Psoas muscle (tissue), 8 donors: ENCODE results near the gene TRIM72. TPM values are rescaled to one million over a fixed set of nuclear protein-coding genes. Genes with fewer than 3 reads are reported as not detected.

Experiments used
- ATAC-seq, 4 donors: fragments of 200-7000 bp; cut with Tn5 transposase; one replicate each; pipeline ENCODE4 v1.9.1; 2020; ENCODE audit warnings: moderate library complexity in 3 of 4, mild to moderate bottlenecking in 2 of 4
- DNase-seq, 2 donors: peaks; one replicate each; pipeline ENCODE4 v3.0.0-alpha.2; 2020
- H3K27ac ChIP-seq: fragments of 200-600 bp; one replicate; pipeline ENCODE4 v1.8.0; 2022
- H3K27me3 ChIP-seq, 3 donors: fragments of 200-600 bp in 1 of 3; one replicate each; pipeline versions ENCODE4 v1.6.1 to v1.8.0; 2013 to 2022; ENCODE audit warnings: low read length in 2 of 3, mild to moderate bottlenecking in 2 of 3, moderate library complexity in 1 of 3; ENCODE audit not compliant: insufficient read depth in 3 of 3
- H3K36me3 ChIP-seq, 2 donors: fragments of 200-600 bp in 1 of 2; one replicate each; pipeline versions ENCODE4 v1.6.1 to v1.8.0; 2013 to 2022; ENCODE audit warnings: low read depth in 1 of 2, mild to moderate bottlenecking in 1 of 2, moderate library complexity in 1 of 2; ENCODE audit not compliant: insufficient read depth in 1 of 2
- H3K4me1 ChIP-seq: fragments of 200-600 bp; one replicate; pipeline ENCODE4 v1.8.0; 2022
- H3K4me3 ChIP-seq: fragments of 200-600 bp; one replicate; pipeline ENCODE4 v1.8.0; 2022; ENCODE audit warnings: mild to moderate bottlenecking
- H3K9me3 ChIP-seq: fragments of 200-600 bp; one replicate; pipeline ENCODE4 v1.8.0; 2022
- CTCF ChIP-seq: fragments of 200-600 bp; IDR thresholded peaks from one replicate; pipeline ENCODE4 v1.8.0; 2022; ENCODE audit warnings: antibody characterized with exemption
- WGBS, 3 donors: extraction: QIAGEN DNeasy Blood & Tissue Kit; methylation state at CpG; one replicate each; pipeline versions ENCODE4 v1.1.6 to v1.1.7; 2013; 5-methylcytosine and 5-hydroxymethylcytosine counted together
- intact Hi-C, 2 donors: fragments of 100-400 bp; cut with DNase I; formaldehyde crosslinking; loops; one replicate each; pipeline versions ENCODE4 v1.11.0 to v1.14.2; 2022
- polyA plus RNA-seq, 3 donors: library from polyadenylated mRNA; stranded (reverse); fragments of 200-250 nt; gene quantifications; one replicate each; pipeline ENCODE4 v1.2.3, GENCODE V29; 2013
- total RNA-seq, 4 donors: library from RNA; stranded (reverse); fragmentation: NEBNext Ultra II Directional in 2 of 4; extraction: Animal tissue kit (Norgen Biotek cat#: 25700) in 2 of 4; gene quantifications; one replicate each; pipeline versions ENCODE4 v1.2.1 to v1.2.4, GENCODE V29; 2021 to 2023
- donor health status: healthy with polysubstance abuse.
- donor health status: DM: no; HTN: no; CAD: no; lungs with moderate emphysema.
- donor health status: Bipolar disorder and iron deficiency.
- donor health status: healthy.
- donor health status: DM: yes; HTN: yes; CAD: no.
- donor health status: DM: no; HTN: no; CAD: no.
- donor health status: DM: no; HTN: no; CAD: no.
- donor health status: DM: yes; HTN: yes; CAD: no.

Gene TRIM72
- total and polyA plus RNA-seq, 7 donors = 62.9 to 236 (median 155) TPM

DNA sequence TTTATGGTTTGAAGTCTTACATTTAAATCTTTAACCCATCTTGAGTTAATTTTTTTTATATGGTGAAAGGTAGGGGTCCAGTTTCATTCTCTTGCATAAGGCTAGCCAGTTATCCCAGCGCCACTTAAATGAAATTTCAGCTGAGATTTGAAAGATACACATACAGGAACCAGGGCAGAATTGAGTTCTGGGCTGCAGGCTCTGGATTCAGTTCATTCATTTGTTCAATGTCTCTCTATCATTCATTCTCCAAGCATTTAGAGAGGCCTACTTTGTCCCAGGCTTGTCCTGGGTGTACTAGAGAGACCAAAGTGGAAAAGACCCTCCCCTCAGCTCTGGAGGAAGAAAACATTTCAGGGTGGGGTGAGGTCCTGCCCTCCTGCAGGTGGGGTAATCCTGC lies 577 bp upstream of the TRIM72 start:
- DNase-seq = no peak
- Histone ChIP-seq H3K36me3 (peaks cover 0 to 11% of the 10 kb centered on the region in 2 donors), H3K27me3 (no peaks in the 10 kb centered on the region), H3K27ac (peak overlapping the region; percentile 99), H3K4me3 (peak overlapping the region; percentile 89), H3K9me3 (no peaks in the 10 kb centered on the region), H3K4me1 (peaks cover 36% of the 10 kb centered on the region)
- 79 to 91% (median 80%) methylated on average over 1 of the region's 1 CpG for WGBS, 3 donors
- no peak for TF ChIP-seq CTCF
- peak in 2 of 4 donors; percentile 9 to 16 for ATAC-seq
- intact Hi-C loops = loop anchor here (2.0 to 10.0 kb wide), 2 partner anchors 33 to 241 kb away; partner anchors contain the start of genes ARMC5 (in 1 of the 2) and FUS (in 1 of the 2)

- peaks cover 49% of the 10 kb centered on the region for H3K4me1 ChIP-seq
- H3K27ac ChIP-seq = peak overlapping the region; percentile 99
- peak overlapping the region; percentile 89 for H3K4me3 ChIP-seq
- no peaks in the 10 kb centered on the region for H3K27me3 ChIP-seq
- no peak for TF ChIP-seq CTCF
- no peaks in the 10 kb centered on the region for H3K9me3 ChIP-seq
- peaks cover 0 to 20% of the 10 kb centered on the region in 2 donors for H3K36me3 ChIP-seq
- peak; percentile 40 to 65 for DNase-seq
- peak; percentile 21 to 52 (median 41) for ATAC-seq
- 2 to 4% (median 4%) methylated on average over 49 to 58 of the region's 58 CpGs for WGBS, 3 donors
- intact Hi-C loops = loop anchor here (5.0 to 10.0 kb wide), 4 partner anchors 32 to 240 kb away; partner anchors contain the start of genes ARMC5 (in 1 of the 2), FUS (in 1 of the 2) and ZNF843 (in 1 of the 2)
These were observed 878 bp downstream of the TRIM72 start for GRCh38 chr16:31214708-31215286.

DNA sequence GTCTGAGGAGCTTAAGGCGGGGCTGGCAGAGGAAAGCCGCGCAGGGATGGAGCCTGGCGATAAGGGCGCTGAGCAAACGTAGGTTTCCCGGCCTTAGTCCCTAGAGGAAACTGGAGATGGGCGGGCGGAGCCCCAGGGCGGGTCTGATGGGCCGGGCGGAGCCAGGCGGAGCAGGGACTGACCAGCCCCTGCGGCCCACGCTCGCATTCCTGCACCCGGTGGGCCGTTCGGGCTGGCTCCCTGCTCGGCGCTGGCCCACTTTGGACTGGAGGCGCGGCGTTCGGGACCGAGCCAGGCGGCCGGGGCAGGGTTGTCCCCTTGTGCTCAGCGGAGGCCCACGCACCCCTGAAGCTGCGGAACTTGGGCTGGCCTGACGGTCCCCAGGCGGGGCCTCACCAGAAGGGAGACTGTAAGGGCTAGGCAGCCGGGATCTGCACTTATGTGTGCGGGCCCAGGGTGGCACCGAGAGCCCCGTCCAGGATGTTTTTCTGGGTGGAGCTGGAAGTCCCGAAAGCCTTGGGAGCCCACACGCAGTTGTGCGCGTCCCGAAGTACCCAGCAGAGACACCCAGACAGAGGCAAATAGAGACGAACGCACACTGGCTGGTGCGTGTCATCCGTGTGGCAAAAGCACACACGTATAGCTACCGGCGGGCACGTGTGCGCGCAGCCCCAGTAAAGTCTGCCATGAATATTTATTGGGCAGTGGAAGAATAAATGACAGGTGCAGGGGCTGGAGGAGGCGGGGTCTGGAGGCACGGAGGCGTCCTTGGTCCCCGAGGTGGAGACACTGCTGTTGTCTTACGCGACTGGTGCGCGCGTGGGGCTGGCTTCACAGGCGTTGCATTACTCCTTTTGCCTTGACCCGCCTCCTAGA lies 1.6 kb downstream of the TRIM72 start:
- DNase-seq = peak; percentile 76 to 89

More for the DNA sequence above, 1.6 kb downstream of the TRIM72 start:
- 1 to 2% (median 1%) methylated on average over 34 to 63 of the region's 63 CpGs for WGBS, 3 donors
- intact Hi-C loops = loop anchor here (5.0 to 10.0 kb wide), 4 partner anchors 33 to 239 kb away; partner anchors contain the start of genes ARMC5 (in 1 of the 2), FUS (in 1 of the 2) and ZNF843 (in 1 of the 2)
- TF ChIP-seq CTCF = no peak
- peaks cover 52% of the 10 kb centered on the region for H3K4me1 ChIP-seq
- peak overlapping the region; percentile 99 for H3K27ac ChIP-seq
- peaks cover 0 to 25% of the 10 kb centered on the region in 2 donors for H3K36me3 ChIP-seq
- peak overlapping the region; percentile 89 for H3K4me3 ChIP-seq
- H3K27me3 ChIP-seq = no peaks in the 10 kb centered on the region
- ATAC-seq = peak; percentile 68 to 76 (median 73)
- no peaks in the 10 kb centered on the region for H3K9me3 ChIP-seq
